H1 (cell line): ENCODE results near the gene P2RY1. TPM values are rescaled to one million over a fixed set of nuclear protein-coding genes. Genes with fewer than 3 reads are reported as not detected.

ENCODE experiments used
- BCL11A ChIP-seq, 2 experiments: IDR thresholded peaks; one replicate each; pipeline ENCODE4 v1.6.1; 2011; ENCODE audit warnings: low read depth in 2 of 2, low read length in 2 of 2, mild to moderate bottlenecking in 2 of 2
- CEBPB ChIP-seq: IDR thresholded peaks from 2 replicates; pipeline ENCODE4 v1.6.1; 2012; ENCODE audit warnings: low read depth, low read length
- GABPA ChIP-seq: IDR thresholded peaks from 2 replicates; pipeline ENCODE4 v1.6.1; 2011; ENCODE audit warnings: mild to moderate bottlenecking, low read length, moderate library complexity, borderline replicate concordance; ENCODE audit not compliant: insufficient read depth
- GTF2F1 ChIP-seq: IDR thresholded peaks from 2 replicates; pipeline ENCODE4 v1.6.1; 2012; ENCODE audit warnings: low read depth, low read length, improper control_type of control experiment, borderline replicate concordance
- KDM1A ChIP-seq: fragments of 200-600, 300-600 bp; sonication (generic); IDR thresholded peaks from 2 replicates; pipeline ENCODE4 v1.7.1; 2016; ENCODE audit warnings: mild to moderate bottlenecking, low read length, borderline replicate concordance
- MAFK ChIP-seq: IDR thresholded peaks from 2 replicates; pipeline ENCODE4 v1.6.1; 2012; ENCODE audit warnings: low read depth, mild to moderate bottlenecking, improper control_type of control experiment, low read length
- polyA plus RNA-seq, 7 experiments: library from polyadenylated mRNA; depleted of rRNA in 3 of 7; stranded (reverse) in 5 of 7; unstranded in 2 of 7; fragments of >200 nt in 5 of 7; fragments of 200-250 nt in 2 of 7; gene quantifications; 1 replicate in 5 of 7; 2 replicates in 1 of 7; 4 replicates in 1 of 7; pipeline versions ENCODE4 v1.2.1 to v1.2.3, GENCODE V29; 2011 to 2013; ENCODE audit warnings: missing spikeins in 2 of 7, mixed read lengths in 2 of 7
- total RNA-seq: library from RNA; stranded (reverse); fragmentation: NEBNext Ultra II Directional; extraction: Animal tissue kit (Norgen Biotek cat#: 25700); gene quantifications from 2 replicates; pipeline ENCODE4 v1.2.1, GENCODE V29; 2021
- TF ChIP-seq, protein P1 (sequence below), 3 experiments: IDR thresholded peaks; 1 replicate in 2 of 3; 2 replicates in 1 of 3; pipeline versions ENCODE4 v1.5.1 to v1.6.1; 2011; ENCODE audit warnings: low read length in 3 of 3, mild to moderate bottlenecking in 3 of 3, inconsistent platforms in 2 of 3, low read depth in 1 of 3, moderate library complexity in 1 of 3; ENCODE audit not compliant: insufficient read depth in 1 of 3; ENCODE audit errors: control extremely low read depth in 1 of 3

The P2RY1 gene
- total and polyA plus RNA-seq, 2 of the 8 experiments (the other 6 are each of a cell fraction or from before 2014, with no cell fraction given) = 6.5 to 28.3 TPM

DNA sequence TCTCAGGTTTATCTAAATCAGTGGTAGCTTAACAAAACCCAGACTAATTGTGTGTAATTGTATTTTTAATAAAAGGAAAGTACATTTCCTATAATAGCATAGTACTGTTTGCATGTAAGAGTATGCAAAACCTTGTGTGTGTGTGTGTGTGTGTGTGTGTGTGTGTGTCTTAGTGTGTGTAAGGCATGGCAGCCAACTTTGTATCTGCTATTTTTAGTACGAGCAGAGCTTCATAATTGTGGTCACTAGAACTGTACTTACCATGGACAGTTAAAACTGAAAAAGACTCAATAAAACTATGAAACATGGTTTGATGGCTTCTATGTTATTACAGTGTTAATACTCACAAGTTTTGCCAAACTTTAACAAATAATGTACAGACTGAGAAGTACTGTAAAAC, 6.2 kb downstream of the P2RY1 start (continued):
- TF ChIP-seq, protein P1, sequence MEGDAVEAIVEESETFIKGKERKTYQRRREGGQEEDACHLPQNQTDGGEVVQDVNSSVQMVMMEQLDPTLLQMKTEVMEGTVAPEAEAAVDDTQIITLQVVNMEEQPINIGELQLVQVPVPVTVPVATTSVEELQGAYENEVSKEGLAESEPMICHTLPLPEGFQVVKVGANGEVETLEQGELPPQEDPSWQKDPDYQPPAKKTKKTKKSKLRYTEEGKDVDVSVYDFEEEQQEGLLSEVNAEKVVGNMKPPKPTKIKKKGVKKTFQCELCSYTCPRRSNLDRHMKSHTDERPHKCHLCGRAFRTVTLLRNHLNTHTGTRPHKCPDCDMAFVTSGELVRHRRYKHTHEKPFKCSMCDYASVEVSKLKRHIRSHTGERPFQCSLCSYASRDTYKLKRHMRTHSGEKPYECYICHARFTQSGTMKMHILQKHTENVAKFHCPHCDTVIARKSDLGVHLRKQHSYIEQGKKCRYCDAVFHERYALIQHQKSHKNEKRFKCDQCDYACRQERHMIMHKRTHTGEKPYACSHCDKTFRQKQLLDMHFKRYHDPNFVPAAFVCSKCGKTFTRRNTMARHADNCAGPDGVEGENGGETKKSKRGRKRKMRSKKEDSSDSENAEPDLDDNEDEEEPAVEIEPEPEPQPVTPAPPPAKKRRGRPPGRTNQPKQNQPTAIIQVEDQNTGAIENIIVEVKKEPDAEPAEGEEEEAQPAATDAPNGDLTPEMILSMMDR (IDR thresholded peaks at IDR 0.05; ENCODE audit: control extremely low read depth in 1 of 3, insufficient read depth in 1 of 3, low read depth in 1 of 3, low read length in 3 of 3) = no peak
- TF ChIP-seq BCL11A (IDR thresholded peaks at IDR 0.05; ENCODE audit: low read depth in 2 of 2, low read length in 2 of 2) (no peak), MAFK (no peak), GTF2F1 (no peak), CEBPB (no peak), KDM1A (no peak), GABPA (no peak)
